ENCODE data around the gene ZCCHC7.
"Not testable (repeated sequence)": the region's sequence is repeated elsewhere in the genome, so short reads cannot be mapped to it uniquely, and the experiment has no call there.

The ZCCHC7 gene

DNA sequence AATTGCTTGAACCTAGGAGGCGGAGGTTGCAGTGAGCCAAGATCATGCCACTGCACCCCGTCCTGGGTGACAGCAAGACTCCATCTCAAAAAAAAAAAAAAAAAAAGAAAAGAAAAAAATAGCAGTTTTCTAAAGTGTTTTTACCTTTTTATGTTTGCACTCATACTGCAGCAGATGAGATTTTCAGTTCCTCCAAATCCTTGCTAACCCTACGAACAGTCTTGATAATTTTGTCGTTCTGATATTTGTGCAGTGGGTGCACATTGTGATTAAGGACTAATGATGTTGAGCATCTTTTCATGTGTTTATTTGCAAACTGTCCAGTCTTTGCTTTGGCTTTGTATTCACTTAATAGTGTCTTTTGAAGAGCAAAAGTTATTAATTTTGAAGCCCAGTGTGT is 42.9 kb downstream of the ZCCHC7 start:
- no peak for DNase-seq (ENCODE audit: low spot score)
- ChIA-PET POLR2A (ENCODE audit: low non-redundant PET) (no interaction called here), CTCF (no interaction called here)
- TF ChIP-seq, protein P1, sequence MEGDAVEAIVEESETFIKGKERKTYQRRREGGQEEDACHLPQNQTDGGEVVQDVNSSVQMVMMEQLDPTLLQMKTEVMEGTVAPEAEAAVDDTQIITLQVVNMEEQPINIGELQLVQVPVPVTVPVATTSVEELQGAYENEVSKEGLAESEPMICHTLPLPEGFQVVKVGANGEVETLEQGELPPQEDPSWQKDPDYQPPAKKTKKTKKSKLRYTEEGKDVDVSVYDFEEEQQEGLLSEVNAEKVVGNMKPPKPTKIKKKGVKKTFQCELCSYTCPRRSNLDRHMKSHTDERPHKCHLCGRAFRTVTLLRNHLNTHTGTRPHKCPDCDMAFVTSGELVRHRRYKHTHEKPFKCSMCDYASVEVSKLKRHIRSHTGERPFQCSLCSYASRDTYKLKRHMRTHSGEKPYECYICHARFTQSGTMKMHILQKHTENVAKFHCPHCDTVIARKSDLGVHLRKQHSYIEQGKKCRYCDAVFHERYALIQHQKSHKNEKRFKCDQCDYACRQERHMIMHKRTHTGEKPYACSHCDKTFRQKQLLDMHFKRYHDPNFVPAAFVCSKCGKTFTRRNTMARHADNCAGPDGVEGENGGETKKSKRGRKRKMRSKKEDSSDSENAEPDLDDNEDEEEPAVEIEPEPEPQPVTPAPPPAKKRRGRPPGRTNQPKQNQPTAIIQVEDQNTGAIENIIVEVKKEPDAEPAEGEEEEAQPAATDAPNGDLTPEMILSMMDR (conservative IDR thresholded peaks at IDR 0.05; ENCODE audit: low read depth): no peak
- no peak overlapping the region for H3K27ac ChIP-seq

DNA sequence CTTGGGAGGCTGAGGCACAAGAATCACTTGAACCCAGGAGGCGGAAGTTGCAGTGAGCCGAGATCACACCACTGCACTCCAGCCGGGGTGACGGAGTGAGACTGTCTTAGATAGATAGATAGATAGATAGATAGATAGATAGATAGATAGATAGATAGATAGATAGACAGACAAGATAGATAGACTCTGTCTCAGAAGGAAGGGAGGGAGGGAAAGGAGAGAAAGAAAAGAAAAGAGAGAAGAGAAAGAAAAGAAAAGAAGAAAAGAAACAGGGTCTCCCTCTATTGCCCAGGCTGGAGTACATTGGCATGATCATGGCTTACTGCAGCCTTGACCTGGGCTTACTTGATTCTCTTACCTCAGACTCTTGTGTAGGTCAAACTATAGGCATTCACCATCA is 44.0 kb downstream of the ZCCHC7 start:
- CTCF ChIA-PET: interaction anchor here (0.6 kb wide), 1 partner anchor 98 kb away, joined by 3 read pairs; no protein-coding TSS in a partner anchor
- H3K27ac ChIP-seq; POLR2A ChIA-PET (ENCODE audit: low non-redundant PET); DNase-seq (ENCODE audit: low spot score): not testable (repeated sequence)

DNA sequence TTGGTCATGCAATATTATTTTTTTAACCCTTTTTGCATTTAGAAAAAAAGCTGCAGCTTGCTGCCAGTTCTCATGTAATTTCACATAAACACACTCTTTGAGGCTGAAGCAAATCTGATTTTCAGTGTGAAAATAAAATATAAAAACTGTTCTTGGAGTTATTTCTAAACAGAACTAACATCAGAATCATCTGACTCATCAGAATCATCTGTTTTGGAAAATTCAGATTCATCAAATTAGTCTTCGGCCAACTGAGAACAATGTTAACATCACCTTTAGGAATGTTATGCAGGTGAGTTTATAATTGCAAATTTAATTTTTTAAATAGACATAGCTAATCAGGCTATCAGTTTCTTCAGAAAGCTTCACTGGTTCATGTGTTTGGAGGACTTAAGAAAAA is 45.3 kb downstream of the ZCCHC7 start:
- ChIA-PET POLR2A (ENCODE audit: low non-redundant PET) (no interaction called here), CTCF (no interaction called here)
- no peak for DNase-seq (ENCODE audit: low spot score)
- H3K27ac ChIP-seq: no peak overlapping the region
- TF ChIP-seq, protein P1 (conservative IDR thresholded peaks at IDR 0.05; ENCODE audit: low read depth): no peak

DNA sequence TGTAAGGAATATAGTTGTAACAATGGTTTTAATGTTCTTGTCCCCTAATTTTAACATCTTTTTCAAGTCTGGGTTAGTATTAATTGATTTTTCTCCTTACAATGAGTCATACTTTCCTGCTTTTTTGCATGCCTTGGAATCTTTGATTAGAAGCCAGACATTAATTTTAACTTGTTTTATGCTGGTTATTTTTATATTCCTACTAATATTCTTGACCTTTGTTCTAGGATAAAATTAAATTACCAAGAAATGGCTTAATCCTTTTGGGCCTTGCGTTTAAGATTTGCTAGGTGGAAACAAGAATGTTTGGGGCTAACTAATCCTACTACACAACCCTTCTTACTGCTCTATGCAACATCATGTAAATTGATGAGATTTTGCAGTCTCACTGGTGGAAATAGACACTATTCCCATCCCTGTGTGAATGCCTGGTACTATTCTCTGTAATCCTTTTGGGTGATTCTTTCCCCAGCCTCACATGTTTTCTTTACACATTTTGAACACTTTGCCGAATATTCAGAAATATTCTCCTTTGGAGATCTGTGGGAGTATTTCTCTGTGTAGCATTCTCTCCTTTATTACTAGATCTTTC is 47.2 kb downstream of the ZCCHC7 start:
- no peak overlapping the region for H3K27ac ChIP-seq
- CTCF ChIA-PET: no interaction called here
- TF ChIP-seq, protein P1 (conservative IDR thresholded peaks at IDR 0.05; ENCODE audit: low read depth): no peak
- POLR2A ChIA-PET (ENCODE audit: low non-redundant PET): no interaction called here
- DNase-seq (ENCODE audit: low spot score): no peak

DNA sequence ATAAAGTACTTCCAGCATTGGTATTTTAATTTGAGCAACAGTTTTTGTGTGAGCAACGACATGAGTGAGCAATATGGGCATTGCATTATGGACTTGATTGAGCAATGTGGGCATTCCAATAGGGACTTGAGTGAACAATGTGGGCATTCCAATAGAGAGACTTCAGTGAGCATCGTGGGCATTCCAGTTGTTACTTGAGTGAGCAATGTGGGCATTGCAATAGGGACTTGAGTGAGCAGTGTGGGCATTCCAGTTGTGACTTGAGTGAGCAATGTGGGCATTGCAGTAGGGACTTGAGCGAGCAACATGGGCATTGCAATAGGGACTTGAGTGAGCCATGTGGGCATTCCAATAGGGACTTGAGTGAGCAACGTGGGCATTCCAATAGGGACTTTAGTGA is 52.2 kb downstream of the ZCCHC7 start:
- TF ChIP-seq, protein P1 (conservative IDR thresholded peaks at IDR 0.05; ENCODE audit: low read depth): no peak
- no peak overlapping the region for H3K27ac ChIP-seq
- ChIA-PET POLR2A (ENCODE audit: low non-redundant PET) (no interaction called here), CTCF (no interaction called here)
- no peak for DNase-seq (ENCODE audit: low spot score)

DNA sequence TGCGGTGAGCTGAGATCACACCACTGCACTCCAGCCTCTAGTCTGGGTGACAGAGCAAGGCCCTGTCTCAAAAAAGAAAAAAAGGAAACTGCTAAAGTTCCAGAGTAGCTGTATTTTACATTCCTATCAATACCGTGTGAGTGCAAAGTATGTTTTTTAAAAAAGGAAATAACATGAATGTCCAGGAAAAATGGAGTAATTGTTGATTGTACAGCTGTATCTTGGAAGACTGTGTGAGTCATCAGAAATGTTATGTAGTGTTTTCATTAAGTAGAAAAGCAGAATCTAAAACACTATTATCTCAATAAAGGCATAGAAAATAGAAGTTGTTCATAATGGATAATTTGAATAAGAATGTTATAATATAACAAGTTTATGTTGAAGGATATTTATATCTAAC is 53.9 kb downstream of the ZCCHC7 start:
- no peak overlapping the region; the same call in 1 of the 2 replicates for H3K27ac ChIP-seq
- TF ChIP-seq, protein P1 (conservative IDR thresholded peaks at IDR 0.05; ENCODE audit: low read depth): no peak
- ChIA-PET POLR2A (ENCODE audit: low non-redundant PET) (no interaction called here), CTCF (interaction anchor here (0.6 kb wide), 1 partner anchor 31 kb away, joined by 3 read pairs; no protein-coding TSS in a partner anchor)
- no peak for DNase-seq (ENCODE audit: low spot score)

DNA sequence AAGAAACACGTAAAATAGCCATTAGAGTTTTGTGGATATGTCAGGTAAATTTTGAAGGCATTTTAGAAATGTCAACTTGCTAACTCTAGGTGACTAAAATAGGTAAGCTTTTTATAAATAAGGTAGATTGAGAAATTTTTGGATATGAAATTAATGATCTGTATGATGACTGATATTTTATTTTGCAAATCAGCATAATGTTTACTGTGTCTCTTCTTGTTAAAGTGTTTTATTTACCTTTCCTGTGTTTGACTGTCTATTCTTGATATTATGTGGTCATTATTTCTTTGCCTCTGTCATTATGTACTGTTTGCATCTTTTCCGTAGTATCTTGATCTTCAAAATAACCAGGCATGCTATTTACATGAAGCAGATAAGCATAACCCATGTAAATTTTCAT is 58.4 kb downstream of the ZCCHC7 start:
- no peak for DNase-seq (ENCODE audit: low spot score)
- TF ChIP-seq, protein P1 (conservative IDR thresholded peaks at IDR 0.05; ENCODE audit: low read depth): no peak
- ChIA-PET CTCF (no interaction called here), POLR2A (ENCODE audit: low non-redundant PET) (no interaction called here)
- H3K27ac ChIP-seq: no peak overlapping the region
